ENCODE data around the gene PNISR.

Gene PNISR

DNA sequence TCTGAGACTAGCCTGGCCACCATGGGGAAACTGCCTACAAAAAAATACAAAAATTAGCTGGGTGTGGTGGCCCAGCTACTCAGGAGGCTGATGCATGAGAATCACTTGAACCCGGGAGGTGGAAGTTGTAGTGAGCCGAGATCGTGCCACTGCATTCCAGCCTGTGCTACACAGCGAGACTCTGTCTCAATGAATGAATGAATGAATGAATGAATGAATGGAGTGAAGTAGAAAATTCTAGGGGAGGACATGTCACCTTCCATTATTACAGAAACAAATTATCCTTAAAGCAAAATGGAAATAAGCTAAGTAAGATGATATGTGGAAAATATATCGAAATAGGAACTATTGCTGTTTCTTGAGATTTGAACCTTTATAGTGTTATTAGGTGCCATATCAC, 2.9 kb upstream of the PNISR start:
- Histone ChIP-seq H3K27me3 (no peaks in the 10 kb centered on the region), H3K4me1 (ENCODE audit: control insufficient read depth in 1 of 2, insufficient read depth in 1 of 2, low read depth in 1 of 2, low read length in 1 of 2) (peaks cover 24 to 26% of the 10 kb centered on the region in 2 experiments), H3K9me3 (no peaks in the 10 kb centered on the region), H3K4me3 (ENCODE audit: low read depth in 1 of 2, low read length in 1 of 2) (no peak overlapping the region), H3K27ac (no peak overlapping the region), H3K36me3 (no peaks in the 10 kb centered on the region)
- TF ChIP-seq, protein P1, sequence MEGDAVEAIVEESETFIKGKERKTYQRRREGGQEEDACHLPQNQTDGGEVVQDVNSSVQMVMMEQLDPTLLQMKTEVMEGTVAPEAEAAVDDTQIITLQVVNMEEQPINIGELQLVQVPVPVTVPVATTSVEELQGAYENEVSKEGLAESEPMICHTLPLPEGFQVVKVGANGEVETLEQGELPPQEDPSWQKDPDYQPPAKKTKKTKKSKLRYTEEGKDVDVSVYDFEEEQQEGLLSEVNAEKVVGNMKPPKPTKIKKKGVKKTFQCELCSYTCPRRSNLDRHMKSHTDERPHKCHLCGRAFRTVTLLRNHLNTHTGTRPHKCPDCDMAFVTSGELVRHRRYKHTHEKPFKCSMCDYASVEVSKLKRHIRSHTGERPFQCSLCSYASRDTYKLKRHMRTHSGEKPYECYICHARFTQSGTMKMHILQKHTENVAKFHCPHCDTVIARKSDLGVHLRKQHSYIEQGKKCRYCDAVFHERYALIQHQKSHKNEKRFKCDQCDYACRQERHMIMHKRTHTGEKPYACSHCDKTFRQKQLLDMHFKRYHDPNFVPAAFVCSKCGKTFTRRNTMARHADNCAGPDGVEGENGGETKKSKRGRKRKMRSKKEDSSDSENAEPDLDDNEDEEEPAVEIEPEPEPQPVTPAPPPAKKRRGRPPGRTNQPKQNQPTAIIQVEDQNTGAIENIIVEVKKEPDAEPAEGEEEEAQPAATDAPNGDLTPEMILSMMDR (IDR thresholded peaks at IDR 0.05): no peak

DNA sequence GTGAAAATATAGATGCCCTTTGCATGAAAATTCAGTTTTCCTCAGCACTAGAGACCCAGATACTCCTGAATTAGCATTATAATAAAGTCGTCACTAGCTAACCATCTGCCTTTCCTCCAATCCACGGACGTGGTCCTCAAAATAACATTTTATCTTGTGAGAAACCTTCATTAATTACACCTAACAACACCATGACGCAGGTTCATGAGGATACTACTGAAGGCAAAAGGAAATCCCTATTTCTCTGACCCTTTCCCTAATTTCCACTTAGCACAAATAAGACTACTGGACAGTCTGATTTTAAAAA, 1.3 kb upstream of the PNISR start:
- no peaks in the 10 kb centered on the region for H3K9me3 ChIP-seq
- H3K27ac ChIP-seq: peak overlapping the region; percentile 91
- H3K36me3 ChIP-seq: peaks cover 5% of the 10 kb centered on the region
- no peaks in the 10 kb centered on the region for H3K27me3 ChIP-seq
- peaks cover 24 to 28% of the 10 kb centered on the region in 2 experiments for H3K4me1 ChIP-seq (ENCODE audit: control insufficient read depth in 1 of 2, insufficient read depth in 1 of 2, low read depth in 1 of 2, low read length in 1 of 2)
- H3K4me3 ChIP-seq (ENCODE audit: low read depth in 1 of 2, low read length in 1 of 2): peak overlapping the region; percentile 76 to 95
- TF ChIP-seq, protein P1 (IDR thresholded peaks at IDR 0.05): no peak

DNA sequence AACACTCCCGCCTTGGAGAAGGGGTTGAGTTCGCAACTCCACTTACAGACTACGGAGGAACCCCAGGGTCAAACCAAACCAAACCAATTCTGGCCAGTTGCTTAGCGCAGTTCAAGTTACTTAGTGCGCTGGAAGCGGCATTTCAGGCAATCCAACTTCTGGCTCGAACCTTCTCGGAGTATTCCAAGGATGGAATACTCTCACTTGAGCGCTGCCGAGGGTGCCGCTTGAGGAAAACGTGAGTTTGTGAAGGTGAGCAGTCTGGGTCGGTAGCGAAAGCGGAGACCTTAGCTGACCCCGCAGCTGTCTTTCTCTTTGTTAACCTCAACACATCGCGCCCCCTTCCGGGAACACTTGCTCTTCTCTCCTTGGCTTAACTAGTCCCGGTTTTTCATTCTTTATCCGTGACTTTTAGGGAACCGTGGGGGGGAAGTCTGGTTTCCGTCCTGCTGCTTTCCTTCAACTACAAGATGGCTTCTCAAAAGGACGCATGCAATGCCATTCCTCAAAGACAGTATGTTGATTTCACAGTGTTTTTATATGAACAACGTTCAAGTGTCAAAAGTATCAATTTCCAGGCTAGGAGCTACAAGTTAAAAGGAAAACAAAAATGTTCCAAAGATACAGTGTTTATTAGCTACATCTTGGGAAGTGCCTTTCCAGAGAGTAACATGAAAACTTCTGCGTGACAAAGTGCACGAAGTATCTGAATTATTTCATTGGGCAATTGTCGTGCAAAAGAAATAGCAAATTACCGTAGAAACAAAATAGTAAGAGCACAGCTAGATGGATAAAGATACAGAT, 741 bp upstream of the PNISR start:
- TF ChIP-seq, protein P1 (IDR thresholded peaks at IDR 0.05): peak; percentile 17
- H3K27me3 ChIP-seq: no peaks in the 10 kb centered on the region

DNA sequence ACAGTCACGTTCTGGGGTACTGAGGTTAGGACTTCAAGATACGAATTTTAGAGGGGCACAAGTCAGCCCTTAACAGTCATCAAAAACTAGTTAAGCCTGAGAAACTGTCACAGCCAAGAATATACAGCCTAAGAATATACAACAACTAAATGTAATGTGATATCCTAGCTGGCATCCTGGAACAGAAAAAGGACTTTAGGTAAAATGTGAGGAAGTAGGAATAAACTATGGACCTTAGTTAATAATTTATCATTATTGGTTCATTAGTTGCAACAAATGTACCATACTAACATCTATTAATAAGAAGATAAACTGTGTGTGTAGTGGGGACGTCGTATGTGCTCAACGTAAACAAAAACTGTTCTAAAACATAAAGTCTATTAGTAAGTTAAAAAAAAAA, 1.1 kb downstream of the PNISR start:
- peaks cover 5% of the 10 kb centered on the region for H3K36me3 ChIP-seq
- no peaks in the 10 kb centered on the region for H3K9me3 ChIP-seq
- H3K27ac ChIP-seq: peak overlapping the region; percentile 91
- peaks cover 24 to 28% of the 10 kb centered on the region in 2 experiments for H3K4me1 ChIP-seq (ENCODE audit: control insufficient read depth in 1 of 2, insufficient read depth in 1 of 2, low read depth in 1 of 2, low read length in 1 of 2)
- TF ChIP-seq, protein P1 (IDR thresholded peaks at IDR 0.05): no peak
- H3K4me3 ChIP-seq (ENCODE audit: low read depth in 1 of 2, low read length in 1 of 2): peak overlapping the region; percentile 76 to 95
- H3K27me3 ChIP-seq: no peaks in the 10 kb centered on the region

More for the DNA sequence above, 741 bp upstream of the PNISR start:
- Histone ChIP-seq H3K4me1 (ENCODE audit: control insufficient read depth in 1 of 2, insufficient read depth in 1 of 2, low read depth in 1 of 2, low read length in 1 of 2) (peaks cover 24 to 28% of the 10 kb centered on the region in 2 experiments), H3K9me3 (no peaks in the 10 kb centered on the region), H3K36me3 (peaks cover 5% of the 10 kb centered on the region), H3K27ac (peak overlapping the region; percentile 91), H3K4me3 (ENCODE audit: low read depth in 1 of 2, low read length in 1 of 2) (peak overlapping the region; percentile 76 to 95)

DNA sequence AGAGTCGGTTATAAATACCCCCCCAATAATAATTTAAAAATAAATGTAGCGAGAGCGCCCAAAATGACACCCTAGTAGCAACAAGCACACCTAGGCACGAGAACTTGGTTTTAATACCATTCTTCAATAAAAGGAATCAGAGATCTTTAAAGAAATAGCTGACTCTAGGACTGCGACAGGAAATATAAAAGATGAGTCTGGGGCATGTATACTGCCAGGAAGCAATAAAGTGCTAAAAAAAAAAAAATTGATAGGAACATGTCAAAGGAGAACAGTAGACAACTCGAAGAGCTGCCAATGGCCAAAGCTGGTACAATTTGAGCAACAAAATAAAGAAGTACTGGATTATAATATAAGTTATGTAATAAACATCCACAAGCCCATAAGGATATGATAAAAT, 2.2 kb downstream of the PNISR start:
- Histone ChIP-seq H3K4me1 (ENCODE audit: control insufficient read depth in 1 of 2, insufficient read depth in 1 of 2, low read depth in 1 of 2, low read length in 1 of 2) (peaks cover 24 to 28% of the 10 kb centered on the region in 2 experiments), H3K9me3 (no peaks in the 10 kb centered on the region), H3K36me3 (peaks cover 5% of the 10 kb centered on the region), H3K27me3 (no peaks in the 10 kb centered on the region), H3K4me3 (ENCODE audit: low read depth in 1 of 2, low read length in 1 of 2) (no peak overlapping the region), H3K27ac (no peak overlapping the region)
- TF ChIP-seq, protein P1 (IDR thresholded peaks at IDR 0.05): no peak
